Calu3 (cell line): Measurements from ENCODE around the gene CLEC7A. TPM values are rescaled to one million over a fixed set of nuclear protein-coding genes. Genes with fewer than 3 reads are reported as not detected.

Source experiments
- Bru-seq: library from RNA; stranded (reverse); fragments of 400-500 nt; gene quantifications from one replicate; lab custom pipeline; 2021; lab: Mats Ljungman, UMichigan
- BruChase-seq, 2 experiments: library from RNA; stranded (reverse); fragments of 400-500 nt; gene quantifications; one replicate each; lab custom pipeline; 2021; lab: Mats Ljungman, UMichigan
- BruUV-seq: library from RNA; stranded (reverse); fragments of 400-500 nt; replicated peaks from 2 replicates; lab custom pipeline; 2021; lab: Mats Ljungman, UMichigan
- CTCF ChIA-PET: fragments of 300-600 bp; sonication (Branson Sonifier 250); formaldehyde crosslinking; loops from one replicate; lab custom pipeline; 2022; ENCODE audit warnings: antibody characterized with exemption; lab: Charles Lee
- DNase-seq: peaks from one replicate; pipeline ENCODE4 v3.0.0; 2022
- H3K27ac Mint-ChIP-seq: one replicate; pipeline ENCODE4 v1.8.0; 2022; ENCODE audit warnings: mixed read lengths; ENCODE audit not compliant: unreplicated experiment
- H3K27me3 Mint-ChIP-seq: one replicate; pipeline ENCODE4 v1.8.0; 2022; ENCODE audit warnings: mixed read lengths; ENCODE audit not compliant: unreplicated experiment
- H3K36me3 Mint-ChIP-seq: one replicate; pipeline ENCODE4 v1.8.0; 2022; ENCODE audit warnings: mild to moderate bottlenecking, moderate library complexity, mixed read lengths; ENCODE audit not compliant: insufficient read depth, unreplicated experiment
- H3K4me1 Mint-ChIP-seq: one replicate; pipeline ENCODE4 v1.8.0; 2022; ENCODE audit warnings: mild to moderate bottlenecking, low read depth, mixed read lengths; ENCODE audit not compliant: unreplicated experiment
- H3K4me3 Mint-ChIP-seq: one replicate; pipeline ENCODE4 v1.8.0; 2022; ENCODE audit warnings: mild to moderate bottlenecking, low read depth, moderate library complexity, mixed read lengths; ENCODE audit not compliant: unreplicated experiment
- H3K9me3 Mint-ChIP-seq: one replicate; pipeline ENCODE4 v1.8.0; 2022; ENCODE audit warnings: low read depth, mixed read lengths; ENCODE audit not compliant: unreplicated experiment
- intact Hi-C: fragments of 100-400 bp; cut with micrococcal nuclease; formaldehyde crosslinking; loops from one replicate; pipeline ENCODE4 v1.10.0; 2022; ENCODE audit not compliant: unreplicated experiment
- long read RNA-seq: library from polyadenylated mRNA; stranded (forward); transcript quantifications from one replicate; pipeline ENCODE4 v2.0.0, GENCODE V29; 2022
- total RNA-seq: library from RNA; stranded (reverse); gene quantifications from 2 replicates; pipeline ENCODE4 v1.2.3, GENCODE V29; 2022
- TF ChIP-seq, protein P1 (sequence below): fragments of 200-600 bp; IDR thresholded peaks from one replicate; pipeline ENCODE4 v1.8.0; 2022; ENCODE audit warnings: antibody characterized with exemption; ENCODE audit not compliant: unreplicated experiment

CLEC7A gene
- 1.2 and 1.4 TPM in 2 replicates for total RNA-seq
- Bru-seq, nascent RNA: percentile 33 among the genes with signal in this experiment
- percentile 38 among the genes with signal in this experiment for BruChase-seq, experiment 1, labeled RNA remaining after a 6-hour chase
- percentile 33 among the genes with signal in this experiment for BruChase-seq, experiment 2, labeled RNA remaining after a 2-hour chase
- long read RNA-seq, partial matches to known transcripts: 0 of 3 reads
- long read RNA-seq, other reads (novel, unspliced or antisense): 0 of 3 reads

GRCh38 chr12:10130042-10130441 lies at the start of gene CLEC7A:
CLEC7A (minus strand) TSS chr12:10130199; CDS start chr12:10130082, 117 bp downstream.
- TF ChIP-seq, protein P1, sequence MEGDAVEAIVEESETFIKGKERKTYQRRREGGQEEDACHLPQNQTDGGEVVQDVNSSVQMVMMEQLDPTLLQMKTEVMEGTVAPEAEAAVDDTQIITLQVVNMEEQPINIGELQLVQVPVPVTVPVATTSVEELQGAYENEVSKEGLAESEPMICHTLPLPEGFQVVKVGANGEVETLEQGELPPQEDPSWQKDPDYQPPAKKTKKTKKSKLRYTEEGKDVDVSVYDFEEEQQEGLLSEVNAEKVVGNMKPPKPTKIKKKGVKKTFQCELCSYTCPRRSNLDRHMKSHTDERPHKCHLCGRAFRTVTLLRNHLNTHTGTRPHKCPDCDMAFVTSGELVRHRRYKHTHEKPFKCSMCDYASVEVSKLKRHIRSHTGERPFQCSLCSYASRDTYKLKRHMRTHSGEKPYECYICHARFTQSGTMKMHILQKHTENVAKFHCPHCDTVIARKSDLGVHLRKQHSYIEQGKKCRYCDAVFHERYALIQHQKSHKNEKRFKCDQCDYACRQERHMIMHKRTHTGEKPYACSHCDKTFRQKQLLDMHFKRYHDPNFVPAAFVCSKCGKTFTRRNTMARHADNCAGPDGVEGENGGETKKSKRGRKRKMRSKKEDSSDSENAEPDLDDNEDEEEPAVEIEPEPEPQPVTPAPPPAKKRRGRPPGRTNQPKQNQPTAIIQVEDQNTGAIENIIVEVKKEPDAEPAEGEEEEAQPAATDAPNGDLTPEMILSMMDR: no peak
- H3K4me3 Mint-ChIP-seq: no peak within 1 kb of the TSS
- no peak for DNase-seq
- intact Hi-C loops: no loop called here
- no peaks in the 10 kb centered on the region for H3K27me3 Mint-ChIP-seq
- no peak within 1 kb of the TSS for H3K27ac Mint-ChIP-seq
- H3K36me3 Mint-ChIP-seq: no peaks in the 10 kb centered on the region
- no peaks in the 10 kb centered on the region for H3K4me1 Mint-ChIP-seq
- BruUV-seq: no TSS peak
- no peaks in the 10 kb centered on the region for H3K9me3 Mint-ChIP-seq
- CTCF ChIA-PET: interaction anchor here (0.6 to 1.5 kb wide), 2 partner anchors 120 to 799 kb away, joined by 6 to 9 read pairs; partner anchors contain the start of gene CLEC12B

DNA sequence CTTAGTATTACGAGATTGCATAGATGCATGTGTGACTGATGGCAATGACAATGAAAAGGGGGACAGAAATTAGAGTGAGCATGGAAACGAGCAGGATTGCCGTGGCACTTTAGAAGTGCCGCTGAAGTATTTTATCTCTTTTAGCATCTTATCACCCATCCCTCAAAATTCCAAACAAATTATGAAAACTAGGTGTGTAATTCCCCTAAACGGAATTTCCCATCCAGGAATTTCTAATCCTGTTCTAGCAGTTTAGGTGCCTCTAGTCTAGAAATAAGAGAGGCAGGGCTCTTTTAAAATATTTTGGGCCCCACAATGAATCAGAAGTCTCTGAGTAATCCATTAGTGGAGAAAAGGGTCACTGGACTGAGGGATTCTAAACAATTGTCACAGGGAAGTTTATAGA lies 49.8 kb upstream of the CLEC7A start:
- TF ChIP-seq, protein P1: no peak
- DNase-seq: no peak
- H3K27ac Mint-ChIP-seq: no peak overlapping the region
- H3K36me3 Mint-ChIP-seq: no peaks in the 10 kb centered on the region
- no TSS peak for BruUV-seq
- H3K4me3 Mint-ChIP-seq: no peak overlapping the region
- peaks cover 15% of the 10 kb centered on the region for H3K27me3 Mint-ChIP-seq
- peaks cover 11% of the 10 kb centered on the region for H3K4me1 Mint-ChIP-seq
- intact Hi-C loops: loop anchor here (5.0 kb wide), 1 partner anchor 688 kb away; no protein-coding TSS in a partner anchor
- H3K9me3 Mint-ChIP-seq: no peaks in the 10 kb centered on the region
- CTCF ChIA-PET: interaction anchor here (0.6 kb wide), 1 partner anchor 29 kb away, joined by 6 read pairs; no protein-coding TSS in a partner anchor

- Mint-ChIP-seq H3K9me3 (no peaks in the 10 kb centered on the region), H3K4me3 (no peak within 1 kb of the TSS), H3K27ac (no peak within 1 kb of the TSS), H3K4me1 (peaks cover 11% of the 10 kb centered on the region), H3K27me3 (peaks cover 15% of the 10 kb centered on the region), H3K36me3 (no peaks in the 10 kb centered on the region)
- no TSS peak for BruUV-seq
- DNase-seq: no peak
- intact Hi-C loops: loop anchor here (5.0 kb wide), 1 partner anchor 688 kb away; no protein-coding TSS in a partner anchor
- TF ChIP-seq, protein P1: no peak
- CTCF ChIA-PET: no interaction called here
Observed at GRCh38 chr12:10178821-10179220, 48.8 kb upstream of the CLEC7A start, which contains the start of gene TMEM52B. TMEM52B (plus strand) TSS chr12:10179032; CDS start chr12:10179575, 543 bp downstream.

- TF ChIP-seq, protein P1: no peak
- DNase-seq: no peak
- Mint-ChIP-seq H3K4me1 (peaks cover 19% of the 10 kb centered on the region), H3K4me3 (no peak overlapping the region), H3K36me3 (no peaks in the 10 kb centered on the region), H3K27ac (no peak overlapping the region), H3K9me3 (no peaks in the 10 kb centered on the region), H3K27me3 (peaks cover 15% of the 10 kb centered on the region)
- no TSS peak for BruUV-seq
- CTCF ChIA-PET: interaction anchor here (1.0 to 1.3 kb wide), 3 partner anchors 14 to 166 kb away, joined by 3 to 12 read pairs (median 3); no protein-coding TSS in a partner anchor
- intact Hi-C loops: loop anchor here (5.0 kb wide), 1 partner anchor 691 kb away; no protein-coding TSS in a partner anchor
Observed at GRCh38 chr12:10175846-10176636, 46.0 kb upstream of the CLEC7A start.
